HFFc6 (cell line): ENCODE results near the gene MMP17. TPM values are rescaled to one million over a fixed set of nuclear protein-coding genes. Genes with fewer than 3 reads are reported as not detected.

ENCODE experiments used
- DNase-seq: peaks from one replicate; pipeline ENCODE4 v3.0.0-alpha.2; 2018
- H3K27ac Mint-ChIP-seq: 2 replicates; pipeline ENCODE4 v1.8.0; 2020; ENCODE audit warnings: mild to moderate bottlenecking, mixed read lengths
- H3K27me3 Mint-ChIP-seq: 2 replicates; pipeline ENCODE4 v1.8.0; 2021; ENCODE audit warnings: mild to moderate bottlenecking, moderate library complexity, mixed read lengths; ENCODE audit not compliant: insufficient read depth
- H3K36me3 Mint-ChIP-seq: 2 replicates; pipeline ENCODE4 v1.8.0; 2021; ENCODE audit warnings: low read depth, mixed read lengths
- H3K4me1 Mint-ChIP-seq: 2 replicates; pipeline ENCODE4 v1.8.0; 2020; ENCODE audit warnings: low read depth, mixed read lengths
- H3K4me3 Mint-ChIP-seq: 2 replicates; pipeline ENCODE4 v1.8.0; 2020; ENCODE audit warnings: mild to moderate bottlenecking, moderate library complexity, mixed read lengths
- H3K9me3 Mint-ChIP-seq: 2 replicates; pipeline ENCODE4 v1.8.0; 2020; ENCODE audit warnings: mild to moderate bottlenecking, mixed read lengths
- total RNA-seq, 6 experiments: library from RNA; stranded (reverse); fragmentation: NEBNext Ultra II Directional; extraction: Animal tissue kit (Norgen Biotek cat#: 25700); gene quantifications; 2 replicates in 1 of 6; 3 replicates in 5 of 6; pipeline ENCODE4 v1.2.3, GENCODE V29; 2021
- TF ChIP-seq, protein P1 (sequence below): fragments of 200-600 bp; sonication (generic); IDR thresholded peaks from 2 replicates; pipeline ENCODE4 v1.5.0; 2021; ENCODE audit warnings: antibody characterized with exemption, mild to moderate bottlenecking

MMP17 gene
- total RNA-seq, 6 experiments from 2014 or later, result 23.9 to 31.5 (median 26.6) TPM

DNA sequence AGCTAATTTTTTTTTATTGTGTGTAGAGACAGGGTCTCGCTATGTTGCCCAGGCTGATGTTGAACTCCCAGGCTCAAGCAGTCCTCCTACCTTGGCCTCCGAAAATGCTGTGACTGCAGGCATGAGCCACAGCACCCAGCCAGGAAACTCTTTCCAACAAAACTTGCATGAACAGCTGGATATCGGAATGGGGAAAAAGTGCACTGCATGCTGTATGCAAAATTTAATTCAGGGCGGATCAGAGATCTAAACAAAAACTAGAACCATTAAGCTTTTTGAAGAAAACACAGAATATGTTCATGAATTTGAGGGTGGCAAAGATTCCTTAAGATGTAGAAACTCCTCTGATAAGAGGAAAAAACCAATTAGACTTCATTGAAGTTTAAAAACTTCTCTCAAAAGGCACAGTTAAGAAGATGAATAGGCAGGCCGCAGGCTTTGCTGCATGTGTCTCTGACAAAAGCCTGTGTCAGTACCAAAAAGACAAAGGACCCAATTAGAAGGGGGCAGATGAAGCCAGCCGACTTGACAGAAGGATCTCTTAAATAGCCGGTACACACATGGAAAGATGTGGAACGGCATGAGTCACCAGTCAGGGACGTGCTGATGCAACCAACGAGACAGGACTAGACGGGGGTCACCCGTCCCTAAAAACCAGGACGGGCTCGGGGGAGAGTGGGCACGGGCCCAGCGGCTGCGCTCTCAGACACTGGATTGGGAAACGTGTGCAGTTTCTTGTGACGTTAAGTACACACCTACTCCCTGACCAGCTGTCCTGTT lies 34.8 kb upstream of the MMP17 start:
- Mint-ChIP-seq H3K4me3 (no peak overlapping the region), H3K9me3 (no peaks in the 10 kb centered on the region), H3K4me1 (peaks cover 8% of the 10 kb centered on the region), H3K27ac (peak overlapping the region; percentile 33; the same call in 1 of the 2 replicates), H3K27me3 (no peaks in the 10 kb centered on the region; the same call in 1 of the 2 replicates), H3K36me3 (peaks cover 14% of the 10 kb centered on the region)
- TF ChIP-seq, protein P1, sequence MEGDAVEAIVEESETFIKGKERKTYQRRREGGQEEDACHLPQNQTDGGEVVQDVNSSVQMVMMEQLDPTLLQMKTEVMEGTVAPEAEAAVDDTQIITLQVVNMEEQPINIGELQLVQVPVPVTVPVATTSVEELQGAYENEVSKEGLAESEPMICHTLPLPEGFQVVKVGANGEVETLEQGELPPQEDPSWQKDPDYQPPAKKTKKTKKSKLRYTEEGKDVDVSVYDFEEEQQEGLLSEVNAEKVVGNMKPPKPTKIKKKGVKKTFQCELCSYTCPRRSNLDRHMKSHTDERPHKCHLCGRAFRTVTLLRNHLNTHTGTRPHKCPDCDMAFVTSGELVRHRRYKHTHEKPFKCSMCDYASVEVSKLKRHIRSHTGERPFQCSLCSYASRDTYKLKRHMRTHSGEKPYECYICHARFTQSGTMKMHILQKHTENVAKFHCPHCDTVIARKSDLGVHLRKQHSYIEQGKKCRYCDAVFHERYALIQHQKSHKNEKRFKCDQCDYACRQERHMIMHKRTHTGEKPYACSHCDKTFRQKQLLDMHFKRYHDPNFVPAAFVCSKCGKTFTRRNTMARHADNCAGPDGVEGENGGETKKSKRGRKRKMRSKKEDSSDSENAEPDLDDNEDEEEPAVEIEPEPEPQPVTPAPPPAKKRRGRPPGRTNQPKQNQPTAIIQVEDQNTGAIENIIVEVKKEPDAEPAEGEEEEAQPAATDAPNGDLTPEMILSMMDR, result no peak
- no peak for DNase-seq

DNA sequence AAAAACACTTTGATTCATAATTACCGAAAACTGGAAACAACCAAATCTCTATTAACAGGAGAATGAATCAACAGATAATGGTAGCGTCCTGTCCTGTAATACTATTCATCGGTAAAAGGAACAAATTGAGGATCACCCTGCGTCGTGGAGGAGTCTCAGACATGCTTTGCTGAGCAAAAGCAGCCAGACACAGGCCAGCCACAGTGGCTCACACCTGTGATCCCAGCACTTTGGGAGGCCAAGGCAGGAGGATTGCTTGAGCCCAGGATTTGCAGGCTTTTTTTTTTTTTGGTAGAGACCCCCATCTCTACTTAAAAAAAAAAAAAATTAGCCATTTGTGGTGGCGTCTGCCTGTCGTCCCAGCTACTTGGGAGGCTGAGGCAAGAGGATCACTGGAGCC lies 34.1 kb upstream of the MMP17 start:
- Mint-ChIP-seq H3K4me3 (no peak overlapping the region), H3K27me3 (no peaks in the 10 kb centered on the region; the same call in 1 of the 2 replicates), H3K4me1 (peaks cover 8% of the 10 kb centered on the region), H3K36me3 (peaks cover 17% of the 10 kb centered on the region), H3K27ac (no peak overlapping the region), H3K9me3 (no peaks in the 10 kb centered on the region)
- TF ChIP-seq, protein P1, result no peak
- DNase-seq, result no peak

DNA sequence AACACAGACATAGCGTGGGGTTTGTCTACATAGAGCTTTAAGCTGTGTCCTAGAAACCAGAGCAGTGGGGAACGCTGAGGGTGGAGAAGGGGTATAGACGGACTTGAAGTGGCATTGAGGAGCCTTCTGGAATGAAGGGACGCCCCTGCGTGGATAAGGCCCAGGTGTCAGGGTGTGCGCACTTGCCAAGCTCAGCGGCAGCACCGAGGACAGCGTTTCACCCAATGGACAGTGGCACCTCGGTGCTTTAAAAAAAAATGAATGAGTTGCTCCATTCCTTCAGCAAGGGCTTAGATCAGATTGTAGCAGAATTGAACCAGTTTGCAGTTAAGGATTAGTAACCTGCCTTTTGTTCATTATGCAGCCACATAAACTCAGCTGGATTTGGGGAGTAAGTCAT lies 33.6 kb upstream of the MMP17 start:
- no peaks in the 10 kb centered on the region for H3K9me3 Mint-ChIP-seq
- no peak overlapping the region for H3K27ac Mint-ChIP-seq
- peaks cover 21% of the 10 kb centered on the region for H3K36me3 Mint-ChIP-seq
- H3K27me3 Mint-ChIP-seq, result no peaks in the 10 kb centered on the region; the same call in 1 of the 2 replicates
- no peak for DNase-seq
- H3K4me1 Mint-ChIP-seq, result peaks cover 8% of the 10 kb centered on the region
- H3K4me3 Mint-ChIP-seq, result no peak overlapping the region
- TF ChIP-seq, protein P1, result no peak

DNA sequence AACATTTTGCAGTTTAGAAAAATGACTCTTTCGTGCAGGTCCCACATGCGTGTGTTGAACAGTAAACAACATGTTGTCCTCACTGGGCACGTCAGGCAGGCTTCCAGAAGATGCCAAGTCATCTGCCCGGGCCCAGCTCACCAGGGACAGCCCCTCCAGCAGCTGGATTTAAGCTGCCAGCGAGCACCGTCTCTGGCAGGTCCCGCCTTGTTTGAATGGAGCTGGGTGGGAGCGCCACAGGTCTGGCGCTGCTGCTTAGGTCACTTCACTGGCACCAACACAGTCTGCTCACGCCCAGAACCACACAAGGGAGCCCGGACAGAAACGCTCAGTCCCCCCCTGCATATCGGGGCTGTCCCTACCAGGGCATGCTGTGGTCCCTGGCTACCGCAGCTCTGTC lies 33.1 kb upstream of the MMP17 start:
- Mint-ChIP-seq H3K36me3 (peaks cover 17% of the 10 kb centered on the region), H3K4me3 (no peak overlapping the region), H3K27me3 (no peaks in the 10 kb centered on the region; the same call in 1 of the 2 replicates), H3K27ac (no peak overlapping the region), H3K9me3 (no peaks in the 10 kb centered on the region), H3K4me1 (peaks cover 8% of the 10 kb centered on the region)
- DNase-seq, result no peak
- TF ChIP-seq, protein P1, result no peak

DNA sequence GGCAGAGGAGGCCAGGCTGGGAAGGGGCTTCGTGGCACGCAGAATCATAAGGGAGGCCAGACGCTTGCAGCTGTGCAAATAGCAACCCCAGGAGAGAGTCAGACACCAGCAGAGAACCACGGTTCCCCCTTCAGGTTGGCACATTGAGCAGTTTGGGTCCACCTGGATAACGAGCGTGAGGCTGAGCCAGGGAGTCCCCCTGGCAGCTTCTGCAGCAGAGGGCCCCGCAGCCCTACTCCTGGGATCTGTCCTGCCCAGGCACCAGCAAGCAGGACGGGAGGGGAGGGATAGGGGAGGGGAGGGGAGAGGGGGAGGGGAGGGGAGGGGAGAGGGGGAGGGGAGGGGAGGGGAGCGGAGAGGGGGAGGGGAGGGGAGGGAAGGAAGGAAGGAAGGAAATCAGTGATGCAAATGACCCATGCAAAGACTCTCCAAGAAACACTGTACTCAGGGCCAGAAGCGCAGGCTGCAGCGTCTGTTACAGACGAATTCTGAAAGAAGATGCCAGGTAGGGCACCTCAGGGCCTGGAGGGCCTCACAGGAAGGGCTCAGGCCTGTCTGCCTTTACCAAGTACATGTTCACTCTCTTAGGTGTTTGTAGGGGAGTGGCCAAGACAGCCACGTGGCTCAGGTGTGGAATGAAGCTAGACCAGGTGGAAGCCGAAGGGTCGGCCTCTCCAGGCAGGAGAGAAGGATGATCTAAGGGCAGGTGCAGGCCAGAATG lies 32.3 kb upstream of the MMP17 start:
- TF ChIP-seq, protein P1, result no peak
- Mint-ChIP-seq H3K27ac (no peak overlapping the region), H3K4me3 (no peak overlapping the region), H3K9me3 (no peaks in the 10 kb centered on the region), H3K27me3 (no peaks in the 10 kb centered on the region; the same call in 1 of the 2 replicates), H3K4me1 (peaks cover 8% of the 10 kb centered on the region), H3K36me3 (peaks cover 13% of the 10 kb centered on the region)
- no peak for DNase-seq
